Putamen (tissue), 1 donor: ENCODE measurements around the gene BRDT.
A peak's percentile ranks its signal among the peaks of the same experiment; 100 is the strongest.
"Not testable (repeated sequence)": the region's sequence is repeated elsewhere in the genome, so short reads cannot be mapped to it uniquely, and the experiment has no call there.

ENCODE experiments used
- DNase-seq: peaks from one replicate; pipeline ENCODE4 v3.0.0-alpha.2; 2016; ENCODE audit warnings: low spot score

The BRDT gene

GRCh38 chr1:91993256-91993655, 44.1 kb downstream of the BRDT start:
- no peak for DNase-seq

- peak; percentile 29 for DNase-seq
These were observed 48.5 kb downstream of the BRDT start for GRCh38 chr1:91997607-91998195.

GRCh38 chr1:92004129-92004528, 54.9 kb downstream of the BRDT start:
- DNase-seq = no peak

GRCh38 chr1:92013923-92014322, 64.7 kb downstream of the BRDT start:
- no peak for DNase-seq

- no peak for DNase-seq
These were observed 67.6 kb downstream of the BRDT start for GRCh38 chr1:92016720-92017316.

- no peak for DNase-seq
These were observed 68.5 kb downstream of the BRDT start for GRCh38 chr1:92017656-92018055.

- not testable (repeated sequence) for DNase-seq
These were observed 76.8 kb downstream of the BRDT start for GRCh38 chr1:92026042-92026441.

- no peak for DNase-seq
These were observed 77.6 kb downstream of the BRDT start for GRCh38 chr1:92026806-92027205.

GRCh38 chr1:92029241-92029922, 80.2 kb downstream of the BRDT start:
- no peak for DNase-seq

- peak; percentile 58 for DNase-seq
These were observed 81.5 kb downstream of the BRDT start for GRCh38 chr1:92030656-92031107.

- peak; percentile 70 for DNase-seq
These were observed 82.3 kb downstream of the BRDT start for GRCh38 chr1:92031281-92032110.

GRCh38 chr1:92037400-92037799, 88.2 kb downstream of the BRDT start:
- peak; percentile 34 for DNase-seq

GRCh38 chr1:92038695-92039346, 89.6 kb downstream of the BRDT start:
- no peak for DNase-seq

GRCh38 chr1:92040971-92041370, 91.8 kb downstream of the BRDT start:
- no peak for DNase-seq

GRCh38 chr1:92043621-92044020, 94.4 kb downstream of the BRDT start:
- no peak for DNase-seq

GRCh38 chr1:92045766-92046495, 96.7 kb downstream of the BRDT start:
- no peak for DNase-seq

- DNase-seq = no peak
These were observed 102.7 kb downstream of the BRDT start for GRCh38 chr1:92051948-92052347.
